SJSA1 (cell line): ENCODE measurements around the gene HOXC10. TPM values are rescaled to one million over a fixed set of nuclear protein-coding genes. Genes with fewer than 3 reads are reported as not detected.
A peak's percentile ranks its signal among the peaks of the same experiment; 100 is the strongest.

Experiments used
- DNase-seq, 2 experiments: peaks; one replicate each; pipeline ENCODE4 v3.0.0-alpha.2; 2015 to 2020; ENCODE audit warnings: low spot score in 2 of 2, low read depth in 1 of 2
- H3K27ac ChIP-seq: fragments of 250-450 bp; sonication (Bioruptor Pico); 2 replicates; pipeline ENCODE4 v1.5.1; 2020; ENCODE audit warnings: mild to moderate bottlenecking, moderate library complexity
- H3K27me3 ChIP-seq: fragments of 250-450 bp; sonication (Bioruptor Pico); replicated peaks from 2 replicates; pipeline ENCODE4 v1.5.1; 2020; ENCODE audit warnings: mild to moderate bottlenecking, moderate library complexity
- H3K36me3 ChIP-seq: fragments of 250-450 bp; sonication (Bioruptor Pico); 2 replicates; pipeline ENCODE4 v1.5.1; 2020; ENCODE audit warnings: mild to moderate bottlenecking
- H3K4me1 ChIP-seq: fragments of 250-450 bp; sonication (Bioruptor Pico); replicated peaks from 2 replicates; pipeline ENCODE4 v1.6.1; 2021; ENCODE audit warnings: mild to moderate bottlenecking
- H3K4me3 ChIP-seq: fragments of 250-450 bp; sonication (Bioruptor Pico); 2 replicates; pipeline ENCODE4 v1.5.1; 2020; ENCODE audit warnings: mild to moderate bottlenecking
- H3K9me3 ChIP-seq: fragments of 250-450 bp; sonication (Bioruptor Pico); replicated peaks from 2 replicates; pipeline ENCODE4 v1.5.1; 2020; ENCODE audit warnings: mild to moderate bottlenecking
- total RNA-seq: library from RNA; depleted of rRNA; stranded (reverse); fragments of >200 nt; shearing (Covaris generic); gene quantifications from 2 replicates; pipeline ENCODE4 v1.2.3, GENCODE V29; 2014; rRNA removed

The HOXC10 gene
- 3.2 and 7.5 TPM in 2 replicates for total RNA-seq

DNA sequence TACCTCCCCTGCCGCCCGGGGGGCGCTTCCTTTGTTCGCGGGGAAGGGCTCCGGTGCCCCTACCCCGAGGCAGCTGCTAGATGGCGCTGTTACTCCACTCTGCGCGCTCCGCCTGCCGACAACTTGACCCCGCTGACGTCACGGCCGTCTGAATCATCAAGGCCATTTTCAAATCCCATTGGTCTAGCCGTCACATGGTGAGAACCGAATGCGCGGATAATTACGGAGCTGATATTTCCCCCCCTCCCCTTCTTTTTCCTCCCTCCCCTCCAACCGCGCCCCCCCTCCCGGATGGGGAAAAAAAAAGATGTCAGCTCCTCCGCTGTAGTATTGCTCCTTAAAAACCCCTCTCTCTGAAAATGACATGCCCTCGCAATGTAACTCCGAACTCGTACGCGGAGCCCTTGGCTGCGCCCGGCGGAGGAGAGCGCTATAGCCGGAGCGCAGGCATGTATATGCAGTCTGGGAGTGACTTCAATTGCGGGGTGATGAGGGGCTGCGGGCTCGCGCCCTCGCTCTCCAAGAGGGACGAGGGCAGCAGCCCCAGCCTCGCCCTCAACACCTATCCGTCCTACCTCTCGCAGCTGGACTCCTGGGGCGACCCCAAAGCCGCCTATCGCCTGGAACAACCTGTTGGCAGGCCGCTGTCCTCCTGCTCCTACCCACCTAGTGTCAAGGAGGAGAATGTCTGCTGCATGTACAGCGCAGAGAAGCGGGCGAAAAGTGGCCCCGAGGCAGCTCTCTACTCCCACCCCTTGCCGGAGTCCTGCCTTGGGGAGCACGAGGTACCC, at the start of gene HOXC10:
TSS of gene HOXC10 (plus strand) at position 246 of the 791 bp plus-strand sequence. CDS start at position 360, 114 bp downstream.
- H3K4me3 ChIP-seq = peak within 1 kb of the TSS; percentile 51
- peak; percentile 92 to 97 for DNase-seq
- H3K36me3 ChIP-seq = peaks cover 7% of the 10 kb centered on the region; the same call in 1 of the 2 replicates
- H3K27me3 ChIP-seq = no peaks in the 10 kb centered on the region
- peak within 1 kb of the TSS; percentile 90 for H3K27ac ChIP-seq
- no peaks in the 10 kb centered on the region for H3K9me3 ChIP-seq
- H3K4me1 ChIP-seq = peaks cover 42% of the 10 kb centered on the region

DNA sequence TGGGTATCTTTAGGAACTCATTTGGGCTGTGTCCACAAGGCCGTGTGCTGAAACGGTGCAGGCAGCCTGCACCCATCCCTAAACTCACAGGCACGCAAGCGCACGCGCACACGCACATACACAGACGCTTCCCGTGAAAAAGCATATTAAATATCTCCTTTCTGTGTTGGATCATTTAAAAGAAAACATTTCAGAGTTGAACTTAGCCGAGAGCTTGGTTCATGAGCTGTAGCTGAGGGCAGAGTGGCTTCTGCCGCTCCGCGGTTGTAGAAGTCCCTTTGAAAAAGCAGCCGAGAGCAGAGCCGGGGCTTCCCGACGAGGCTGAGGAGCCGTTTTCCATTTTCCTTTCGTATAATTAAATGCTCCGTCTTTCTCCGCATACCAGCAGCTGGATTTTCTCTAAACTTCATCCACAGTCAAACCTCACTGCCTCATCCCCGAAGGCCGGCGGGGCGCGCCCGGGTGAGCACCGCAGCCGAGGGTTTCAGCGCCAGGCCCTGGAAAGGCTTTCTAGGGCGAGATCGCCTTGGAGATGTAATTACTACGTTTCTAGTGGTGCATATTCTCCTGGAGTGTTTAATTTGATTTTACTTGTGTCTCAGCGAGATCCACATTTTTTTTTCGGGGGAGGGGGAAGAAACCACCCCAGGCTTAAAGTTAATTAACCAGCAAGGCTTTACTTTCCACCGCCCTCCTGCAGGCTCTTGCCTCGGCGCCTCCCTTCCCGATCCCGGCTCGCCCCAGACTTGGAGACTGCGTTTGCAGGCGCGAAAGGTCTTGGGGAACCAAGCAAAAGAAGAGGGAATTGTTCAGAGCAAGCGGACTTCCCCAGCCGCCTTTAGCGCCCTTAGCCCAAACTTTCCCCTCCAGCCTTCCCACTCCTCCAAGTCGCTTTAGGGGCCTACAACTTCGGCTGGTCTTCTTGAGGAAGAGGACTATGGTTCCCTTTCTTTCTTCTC, 49.3 kb upstream of the HOXC10 start:
- Histone ChIP-seq H3K36me3 (no peaks in the 10 kb centered on the region), H3K27ac (no peak overlapping the region), H3K9me3 (no peaks in the 10 kb centered on the region), H3K4me1 (peaks cover 21% of the 10 kb centered on the region), H3K27me3 (peaks cover 11% of the 10 kb centered on the region), H3K4me3 (no peak overlapping the region)
- DNase-seq = peak in 1 of 2 experiments; percentile 33

DNA sequence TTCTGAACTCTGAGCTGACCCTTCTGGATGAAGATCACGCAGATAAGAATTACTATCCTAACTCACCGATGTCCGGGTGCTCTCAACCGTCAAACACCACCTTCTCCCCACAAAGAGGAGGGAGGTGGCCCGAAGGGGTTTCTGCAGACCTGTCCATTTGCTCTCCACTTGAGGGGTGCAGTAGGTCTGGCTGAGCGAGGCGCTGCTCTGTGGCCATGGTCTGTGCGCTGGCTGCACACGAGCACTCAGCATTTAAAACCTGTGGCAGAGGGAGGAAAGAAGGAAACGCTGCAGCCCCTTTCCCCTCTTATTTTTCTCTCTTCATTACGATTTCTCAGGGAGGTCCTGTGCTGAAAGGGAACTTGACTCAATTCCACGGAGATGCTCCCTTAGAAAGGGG, 47.8 kb upstream of the HOXC10 start:
- H3K27ac ChIP-seq = no peak overlapping the region
- H3K9me3 ChIP-seq = no peaks in the 10 kb centered on the region
- H3K36me3 ChIP-seq = no peaks in the 10 kb centered on the region
- peaks cover 33% of the 10 kb centered on the region for H3K4me1 ChIP-seq
- H3K27me3 ChIP-seq = peaks cover 2% of the 10 kb centered on the region
- peak in 1 of 2 experiments; percentile 31 for DNase-seq
- H3K4me3 ChIP-seq = no peak overlapping the region

GRCh38 chr12:53937596-53938325, 47.2 kb upstream of the HOXC10 start:
- Histone ChIP-seq H3K36me3 (no peaks in the 10 kb centered on the region), H3K27ac (no peak overlapping the region), H3K9me3 (no peaks in the 10 kb centered on the region), H3K27me3 (no peaks in the 10 kb centered on the region), H3K4me1 (peaks cover 33% of the 10 kb centered on the region), H3K4me3 (peak overlapping the region; percentile 71)
- peak in 1 of 2 experiments; percentile 36 for DNase-seq

DNA sequence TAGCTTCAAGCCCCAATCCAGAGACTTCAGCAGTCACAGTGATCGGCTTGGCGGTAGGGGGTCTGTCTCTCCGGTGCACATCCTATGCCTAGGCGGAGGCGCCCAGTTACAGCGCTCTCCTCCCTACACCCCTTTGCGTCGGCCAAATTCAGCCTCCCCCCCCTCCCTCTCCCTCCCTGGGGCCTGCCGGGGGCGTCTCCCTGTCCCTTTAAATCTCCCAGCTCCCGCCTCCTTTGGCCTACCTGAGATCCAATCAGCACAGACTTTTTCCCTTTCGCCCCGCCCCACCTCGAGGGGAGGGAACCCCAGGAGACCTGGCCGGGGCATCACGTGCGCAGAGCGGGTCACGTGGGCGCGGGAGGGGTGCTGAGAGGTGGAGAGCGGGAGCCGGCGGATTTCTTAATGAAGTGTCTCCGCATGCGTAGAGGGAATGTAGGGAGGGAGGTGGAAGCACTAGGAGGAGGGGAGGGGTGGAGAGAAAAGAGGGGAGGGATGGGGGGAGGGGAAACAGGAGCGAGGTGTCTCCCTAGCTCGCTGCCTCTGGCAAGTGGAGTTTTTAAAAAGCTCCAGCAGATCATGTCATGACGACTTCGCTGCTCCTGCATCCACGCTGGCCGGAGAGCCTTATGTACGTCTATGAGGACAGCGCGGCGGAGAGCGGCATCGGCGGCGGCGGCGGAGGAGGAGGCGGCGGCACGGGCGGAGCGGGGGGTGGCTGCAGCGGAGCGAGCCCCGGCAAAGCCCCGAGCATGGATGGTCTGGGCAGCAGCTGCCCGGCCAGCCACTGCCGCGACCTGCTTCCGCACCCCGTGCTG, 46.4 kb upstream of the HOXC10 start, which contains the start of gene HOXC13:
TSS of gene HOXC13 (plus strand) at position 506 of the 815 bp plus-strand sequence. CDS start at position 582, 76 bp downstream.
- DNase-seq = peak; percentile 99 to 100
- 0 out of 2 replicates have a peak, but pooled peaks cover 3% of the 10 kb centered on the region for H3K36me3 ChIP-seq
- H3K9me3 ChIP-seq = no peaks in the 10 kb centered on the region
- H3K4me1 ChIP-seq = peaks cover 33% of the 10 kb centered on the region
- H3K4me3 ChIP-seq = peak within 1 kb of the TSS; percentile 71
- no peaks in the 10 kb centered on the region for H3K27me3 ChIP-seq
- no peak within 1 kb of the TSS for H3K27ac ChIP-seq

GRCh38 chr12:53939141-53940108, 45.5 kb upstream of the HOXC10 start:
- H3K27me3 ChIP-seq = no peaks in the 10 kb centered on the region
- H3K36me3 ChIP-seq = 0 out of 2 replicates have a peak, but pooled peaks cover 3% of the 10 kb centered on the region
- peak overlapping the region; percentile 71 for H3K4me3 ChIP-seq
- H3K9me3 ChIP-seq = no peaks in the 10 kb centered on the region
- H3K4me1 ChIP-seq = peaks cover 33% of the 10 kb centered on the region
- peak; percentile 32 to 62 for DNase-seq
- H3K27ac ChIP-seq = no peak overlapping the region

DNA sequence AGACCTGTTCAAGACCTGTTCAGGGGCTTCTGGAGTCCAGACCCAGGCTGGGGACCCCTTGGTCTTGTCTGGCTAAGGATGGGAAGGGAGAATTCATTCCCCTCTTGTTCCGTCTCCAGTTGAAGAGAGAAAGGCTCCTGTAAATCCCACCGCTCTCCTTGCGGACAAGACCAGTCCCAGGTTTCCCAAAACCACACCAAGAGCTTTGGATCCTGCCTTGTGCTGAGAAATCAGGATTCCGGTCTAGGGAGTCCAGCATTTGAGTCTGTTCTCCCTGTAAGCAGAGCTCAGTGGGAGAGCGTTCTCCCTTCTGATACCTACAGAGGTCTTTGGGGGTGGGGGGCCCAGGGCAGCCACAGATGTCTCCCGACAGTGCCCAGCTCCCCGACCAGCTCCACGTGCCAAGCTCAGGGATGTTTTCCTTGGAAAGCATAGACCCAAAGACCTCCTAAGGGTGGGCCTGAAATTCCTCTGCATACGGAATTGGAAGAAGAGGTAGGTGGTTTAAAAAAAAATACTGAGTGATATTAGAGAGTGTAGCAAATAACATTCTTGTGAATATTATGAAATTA, 44.4 kb upstream of the HOXC10 start:
- Histone ChIP-seq H3K27me3 (no peaks in the 10 kb centered on the region), H3K9me3 (no peaks in the 10 kb centered on the region), H3K27ac (no peak overlapping the region), H3K4me3 (peak overlapping the region; percentile 71), H3K4me1 (peaks cover 33% of the 10 kb centered on the region), H3K36me3 (peaks cover 8% of the 10 kb centered on the region; the same call in 1 of the 2 replicates)
- DNase-seq = peak in 1 of 2 experiments; percentile 33

DNA sequence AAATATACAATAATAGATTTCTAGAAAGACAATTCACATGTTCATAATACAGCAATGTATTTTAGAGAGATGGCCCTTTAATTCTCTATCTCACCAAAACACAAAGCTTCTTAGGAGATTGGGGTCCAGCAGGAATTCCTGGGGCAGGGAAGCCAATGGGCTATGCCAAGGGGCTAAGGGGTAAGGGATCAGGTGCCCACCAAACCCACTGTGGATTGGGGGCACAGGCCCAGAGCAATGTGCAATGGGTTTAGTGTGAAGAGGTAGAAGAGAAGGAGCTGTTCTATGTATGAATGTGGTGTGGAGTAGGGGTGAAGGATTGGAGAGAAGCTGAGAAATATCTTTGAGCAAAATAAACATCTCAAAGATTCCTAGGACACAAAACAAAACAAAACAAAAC, 43.8 kb upstream of the HOXC10 start:
- H3K27me3 ChIP-seq = no peaks in the 10 kb centered on the region
- DNase-seq = peak in 1 of 2 experiments; percentile 8
- H3K4me3 ChIP-seq = no peak overlapping the region

GRCh38 chr12:53941750-53942149, 43.2 kb upstream of the HOXC10 start:
- H3K4me3 ChIP-seq = no peak overlapping the region
- H3K36me3 ChIP-seq = peaks cover 15% of the 10 kb centered on the region
- H3K4me1 ChIP-seq = peaks cover 33% of the 10 kb centered on the region
- H3K9me3 ChIP-seq = no peaks in the 10 kb centered on the region
- peak in 1 of 2 experiments; percentile 42 for DNase-seq
- no peak overlapping the region for H3K27ac ChIP-seq
- H3K27me3 ChIP-seq = no peaks in the 10 kb centered on the region

More for the DNA sequence above, 43.8 kb upstream of the HOXC10 start:
- Histone ChIP-seq H3K27ac (no peak overlapping the region), H3K9me3 (no peaks in the 10 kb centered on the region), H3K36me3 (peaks cover 15% of the 10 kb centered on the region), H3K4me1 (peaks cover 33% of the 10 kb centered on the region)

DNA sequence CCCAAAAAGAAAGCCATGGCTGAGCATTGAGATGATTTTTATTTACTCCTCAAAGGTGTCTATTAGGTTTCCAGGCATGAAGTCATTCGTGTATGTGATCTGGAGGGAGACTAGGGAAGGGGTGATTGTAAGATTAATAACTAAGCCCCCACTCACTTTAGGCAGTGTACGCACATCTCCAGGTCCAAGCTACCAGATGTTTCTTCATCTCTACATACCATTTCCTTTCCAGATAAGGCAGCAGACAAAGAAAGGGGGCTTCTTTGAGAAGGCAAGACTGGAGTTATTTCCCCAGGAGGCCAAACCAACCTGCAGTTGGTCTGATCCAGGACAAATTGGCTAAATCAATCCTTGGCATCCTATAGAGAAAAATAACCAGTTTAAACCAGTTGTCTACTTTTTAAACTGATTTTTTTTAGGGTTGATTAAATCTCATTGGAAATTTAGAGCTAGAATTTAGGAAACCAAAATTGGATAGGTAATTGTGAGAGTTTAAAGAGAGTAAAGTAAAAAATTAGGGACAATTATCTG, 42.4 kb upstream of the HOXC10 start:
- Histone ChIP-seq H3K4me3 (no peak overlapping the region), H3K36me3 (peaks cover 15% of the 10 kb centered on the region), H3K27me3 (no peaks in the 10 kb centered on the region), H3K27ac (no peak overlapping the region), H3K4me1 (peaks cover 33% of the 10 kb centered on the region), H3K9me3 (no peaks in the 10 kb centered on the region)
- no peak for DNase-seq

GRCh38 chr12:53944209-53944608, 40.7 kb upstream of the HOXC10 start:
- DNase-seq = no peak
- Histone ChIP-seq H3K36me3 (peaks cover 15% of the 10 kb centered on the region), H3K4me3 (no peak overlapping the region), H3K9me3 (no peaks in the 10 kb centered on the region), H3K27ac (no peak overlapping the region), H3K27me3 (no peaks in the 10 kb centered on the region), H3K4me1 (peaks cover 38% of the 10 kb centered on the region)
